Small intestine (tissue), 7 donors: ENCODE data around the gene PARD3. TPM values are rescaled to one million over a fixed set of nuclear protein-coding genes. Genes with fewer than 3 reads are reported as not detected.
"Not testable (repeated sequence)": the region's sequence is repeated elsewhere in the genome, so short reads cannot be mapped to it uniquely, and the experiment has no call there.

Source experiments
- DNase-seq, 2 donors: peaks; one replicate each; pipeline versions ENCODE4 v3.0.0 to v3.0.0-alpha.2; 2013
- FAIRE-seq: peaks from 2 replicates; lab custom pipeline; 2012; peaks lifted over from hg19 to GRCh38; lab: Jason Lieb, UNC
- H3K27ac ChIP-seq, 3 donors: one replicate each; pipeline ENCODE4 v1.5.1; 2013; ENCODE audit warnings: low read length in 2 of 3, mild to moderate bottlenecking in 2 of 3, control low read depth in 1 of 3, inconsistent platforms in 1 of 3, low read depth in 1 of 3, moderate library complexity in 1 of 3
- H3K27me3 ChIP-seq, 3 donors: one replicate each; pipeline ENCODE4 v1.6.1; 2013; ENCODE audit warnings: low read length in 3 of 3, inconsistent platforms in 1 of 3; ENCODE audit not compliant: control insufficient read depth in 3 of 3, insufficient read depth in 3 of 3
- H3K36me3 ChIP-seq, 3 donors: one replicate each; pipeline ENCODE4 v1.6.1; 2013; ENCODE audit warnings: low read length in 3 of 3, inconsistent platforms in 1 of 3, low read depth in 1 of 3, mild to moderate bottlenecking in 1 of 3, moderate library complexity in 1 of 3; ENCODE audit not compliant: control insufficient read depth in 3 of 3, insufficient read depth in 2 of 3
- H3K4me1 ChIP-seq, 3 donors: one replicate each; pipeline ENCODE4 v1.6.1; 2013; ENCODE audit warnings: low read length in 2 of 3, inconsistent platforms in 1 of 3, low read depth in 1 of 3, mild to moderate bottlenecking in 1 of 3, moderate library complexity in 1 of 3; ENCODE audit not compliant: control insufficient read depth in 3 of 3, insufficient read depth in 2 of 3
- H3K4me3 ChIP-seq, 3 donors: one replicate each; pipeline ENCODE4 v1.5.1; 2013; ENCODE audit warnings: low read length in 3 of 3, control low read depth in 1 of 3, inconsistent platforms in 1 of 3, low read depth in 1 of 3, mild to moderate bottlenecking in 1 of 3, moderate library complexity in 1 of 3
- H3K9me3 ChIP-seq, 2 donors: one replicate each; pipeline ENCODE4 v1.6.1; 2013; ENCODE audit warnings: low read depth in 1 of 2, low read length in 1 of 2; ENCODE audit not compliant: control insufficient read depth in 2 of 2, insufficient read depth in 1 of 2
- WGBS, 3 donors: extraction: QIAGEN DNeasy Blood & Tissue Kit; methylation state at CpG; one replicate each; pipeline ENCODE4 v1.1.7; 2013; 5-methylcytosine and 5-hydroxymethylcytosine counted together
- polyA plus RNA-seq, 4 donors: library from polyadenylated mRNA; stranded (reverse) in 3 of 4; unstranded in 1 of 4; fragments of 200-250 nt in 3 of 4; fragments of 120-200 nt in 1 of 4; gene quantifications; one replicate each; pipeline versions ENCODE4 v1.2.1 to v1.2.3, GENCODE V29; 2013
- donor health status: healthy with polysubstance abuse.
- donor health status: control.
- donor health status: control.
- donor health status: Bipolar disorder and iron deficiency.
- donor health status: healthy.

Gene PARD3
- polyA plus RNA-seq, 4 donors, result 14.3 to 24.3 (median 15.5) TPM

DNA sequence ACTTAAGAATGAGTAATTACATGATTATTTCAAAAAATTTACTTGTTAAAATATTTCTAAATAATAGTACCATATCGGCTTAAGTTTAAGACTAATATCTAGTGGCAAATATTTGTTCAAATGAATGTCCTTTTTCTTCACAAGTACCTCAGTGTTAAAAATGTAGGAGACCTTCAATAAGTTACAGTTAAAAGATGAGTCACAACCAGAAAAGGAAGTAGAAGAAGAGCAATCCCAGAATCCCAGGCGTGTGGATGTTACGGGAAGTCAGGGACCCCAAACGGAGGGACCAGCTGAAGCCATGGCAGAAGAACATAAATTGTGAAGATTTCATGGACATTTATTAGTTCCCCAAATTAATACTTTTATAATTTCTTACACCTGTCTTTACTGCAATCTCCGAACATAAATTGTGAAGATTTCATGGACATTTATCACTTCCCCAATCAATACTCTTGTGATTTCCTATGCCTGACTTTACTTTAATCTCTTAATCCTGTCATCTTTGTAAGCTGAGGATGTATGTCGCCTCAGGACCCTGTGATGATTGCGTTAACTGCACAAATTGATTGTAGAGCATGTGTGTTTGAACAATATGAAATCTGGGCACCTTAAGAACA, 388.4 kb downstream of the PARD3 start:
- H3K9me3 ChIP-seq, FAIRE-seq, H3K36me3 ChIP-seq, H3K27me3 ChIP-seq, H3K4me1 ChIP-seq, DNase-seq, H3K4me3 ChIP-seq, H3K27ac ChIP-seq: not testable (repeated sequence)
- 90 to 95% (median 92%) methylated on average over 7 of the region's 7 CpGs for WGBS, 3 donors

DNA sequence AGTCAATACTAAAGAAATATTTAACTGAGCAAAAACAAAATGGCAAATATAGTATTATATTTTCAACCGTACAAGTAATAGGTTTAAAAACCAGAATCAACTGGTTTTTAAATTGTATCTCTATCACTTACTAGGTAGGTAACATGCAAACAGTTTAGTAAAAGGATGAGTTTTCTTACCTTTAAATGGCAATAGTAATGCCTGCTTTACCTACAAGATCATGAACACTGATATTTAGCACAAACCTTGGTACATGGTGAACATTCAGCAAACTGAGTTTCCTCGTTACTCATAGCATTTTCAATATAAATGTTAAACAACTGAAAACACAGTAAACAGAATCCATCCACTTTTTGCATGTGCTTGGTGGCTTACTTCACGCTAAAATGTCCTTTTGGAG, 389.1 kb downstream of the PARD3 start:
- H3K4me1 ChIP-seq, result no peaks in the 10 kb centered on the region
- peaks cover 0 to 9% of the 10 kb centered on the region in 2 donors for H3K9me3 ChIP-seq
- no peaks in the 10 kb centered on the region for H3K27me3 ChIP-seq
- no peak for DNase-seq
- H3K27ac ChIP-seq, result no peak overlapping the region
- 59 to 63% (median 63%) methylated on average over 3 of the region's 3 CpGs for WGBS, 3 donors
- no peak overlapping the region for H3K4me3 ChIP-seq
- H3K36me3 ChIP-seq, result peaks cover 0 to 4% (median 0%) of the 10 kb centered on the region in 3 donors
- no peak for FAIRE-seq

DNA sequence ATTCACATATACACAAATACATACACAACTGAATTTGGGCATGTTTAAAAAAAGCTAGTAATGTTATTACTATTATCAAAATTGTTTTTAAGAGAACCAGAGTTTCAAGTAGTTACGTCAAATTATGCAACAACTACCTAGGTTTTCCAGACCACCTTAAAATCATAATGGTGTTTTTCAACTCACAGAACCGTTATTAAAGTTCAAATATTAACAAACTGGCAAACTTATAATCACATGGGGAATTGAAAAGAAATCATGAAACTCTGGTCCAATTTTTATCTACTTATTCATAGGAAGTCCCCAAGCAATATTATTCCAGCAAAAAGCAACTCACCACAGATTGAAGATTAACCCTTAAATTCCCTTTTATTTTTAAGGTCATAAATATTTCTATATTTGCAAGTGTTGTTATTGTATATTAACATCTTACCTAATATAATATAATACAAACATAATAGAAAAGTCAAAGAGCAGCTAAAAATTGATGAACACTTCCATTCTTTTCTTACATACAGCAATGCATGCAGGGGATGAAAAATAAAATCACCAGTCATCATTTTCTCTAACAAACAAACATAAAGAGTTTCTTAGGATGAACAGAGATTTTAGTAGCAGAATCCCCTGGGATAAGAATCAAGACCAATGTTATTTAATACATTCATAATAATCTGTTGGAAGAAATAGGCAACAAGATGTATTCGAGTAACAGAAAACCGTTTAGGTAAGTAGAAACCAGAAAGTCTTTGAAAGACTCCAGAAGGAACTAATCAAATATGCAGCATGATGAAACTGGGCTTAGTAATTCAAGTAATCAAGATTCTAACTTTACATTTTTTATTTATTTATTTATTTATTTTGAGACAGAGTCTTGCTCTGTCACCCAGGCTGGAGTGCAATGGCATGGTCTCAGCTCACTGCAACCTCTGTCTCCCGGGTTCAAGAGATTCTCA, 391.1 kb downstream of the PARD3 start:
- DNase-seq (no peak), FAIRE-seq (no peak)
- Histone ChIP-seq H3K9me3 (peaks cover 0 to 9% of the 10 kb centered on the region in 2 donors), H3K4me1 (no peaks in the 10 kb centered on the region), H3K27me3 (no peaks in the 10 kb centered on the region), H3K4me3 (no peak overlapping the region), H3K27ac (no peak overlapping the region), H3K36me3 (peaks cover 0 to 4% (median 0%) of the 10 kb centered on the region in 3 donors)
- WGBS, 3 donors, result 71 to 83% (median 78%) methylated on average over 5 of the region's 5 CpGs

- WGBS, 3 donors, result 0 to 48% (median 33%) methylated on average over 1 of the region's 1 CpG
- no peak overlapping the region for H3K27ac ChIP-seq
- H3K36me3 ChIP-seq, result no peaks in the 10 kb centered on the region
- FAIRE-seq (no peak), DNase-seq (no peak)
- H3K4me1 ChIP-seq, result no peaks in the 10 kb centered on the region
- H3K9me3 ChIP-seq, result no peaks in the 10 kb centered on the region
- H3K27me3 ChIP-seq, result no peaks in the 10 kb centered on the region
- H3K4me3 ChIP-seq, result no peak overlapping the region
Measured at GRCh38 chr10:34420795-34421194, 394.3 kb downstream of the PARD3 start.

GRCh38 chr10:34420273-34420672, 394.8 kb downstream of the PARD3 start:
- H3K4me1 ChIP-seq, result no peaks in the 10 kb centered on the region
- H3K4me3 ChIP-seq, result no peak overlapping the region
- DNase-seq, result no peak
- no peaks in the 10 kb centered on the region for H3K36me3 ChIP-seq
- FAIRE-seq, result no peak
- H3K9me3 ChIP-seq, result no peaks in the 10 kb centered on the region
- no peak overlapping the region for H3K27ac ChIP-seq
- H3K27me3 ChIP-seq, result no peaks in the 10 kb centered on the region
- WGBS, 3 donors, result 85 to 92% (median 90%) methylated on average over 3 of the region's 3 CpGs

DNA sequence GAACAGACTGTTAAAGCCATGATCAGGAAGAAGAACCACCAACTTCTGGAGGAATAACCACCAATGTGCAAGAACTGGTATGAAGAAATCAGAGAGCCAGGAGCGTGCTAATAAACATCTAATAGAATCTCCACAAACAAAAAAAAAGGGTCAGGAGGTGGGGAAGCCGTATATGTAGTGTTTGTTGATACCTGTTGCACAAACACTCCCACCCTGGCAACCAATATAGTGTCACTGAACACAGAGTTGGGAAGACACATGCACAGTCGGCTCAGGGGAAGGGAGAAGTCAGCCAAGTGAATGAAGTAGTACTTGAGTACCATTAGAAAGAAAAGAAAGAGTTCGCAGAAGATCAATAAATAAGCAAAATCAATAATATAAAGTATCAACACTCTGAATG, 400.1 kb downstream of the PARD3 start:
- no peaks in the 10 kb centered on the region for H3K4me1 ChIP-seq
- FAIRE-seq (no peak), DNase-seq (no peak)
- no peaks in the 10 kb centered on the region for H3K36me3 ChIP-seq
- no peak overlapping the region for H3K27ac ChIP-seq
- no peak overlapping the region for H3K4me3 ChIP-seq
- 82 to 90% (median 86%) methylated on average over 4 of the region's 4 CpGs for WGBS, 3 donors
- H3K27me3 ChIP-seq, result no peaks in the 10 kb centered on the region
- no peaks in the 10 kb centered on the region for H3K9me3 ChIP-seq

DNA sequence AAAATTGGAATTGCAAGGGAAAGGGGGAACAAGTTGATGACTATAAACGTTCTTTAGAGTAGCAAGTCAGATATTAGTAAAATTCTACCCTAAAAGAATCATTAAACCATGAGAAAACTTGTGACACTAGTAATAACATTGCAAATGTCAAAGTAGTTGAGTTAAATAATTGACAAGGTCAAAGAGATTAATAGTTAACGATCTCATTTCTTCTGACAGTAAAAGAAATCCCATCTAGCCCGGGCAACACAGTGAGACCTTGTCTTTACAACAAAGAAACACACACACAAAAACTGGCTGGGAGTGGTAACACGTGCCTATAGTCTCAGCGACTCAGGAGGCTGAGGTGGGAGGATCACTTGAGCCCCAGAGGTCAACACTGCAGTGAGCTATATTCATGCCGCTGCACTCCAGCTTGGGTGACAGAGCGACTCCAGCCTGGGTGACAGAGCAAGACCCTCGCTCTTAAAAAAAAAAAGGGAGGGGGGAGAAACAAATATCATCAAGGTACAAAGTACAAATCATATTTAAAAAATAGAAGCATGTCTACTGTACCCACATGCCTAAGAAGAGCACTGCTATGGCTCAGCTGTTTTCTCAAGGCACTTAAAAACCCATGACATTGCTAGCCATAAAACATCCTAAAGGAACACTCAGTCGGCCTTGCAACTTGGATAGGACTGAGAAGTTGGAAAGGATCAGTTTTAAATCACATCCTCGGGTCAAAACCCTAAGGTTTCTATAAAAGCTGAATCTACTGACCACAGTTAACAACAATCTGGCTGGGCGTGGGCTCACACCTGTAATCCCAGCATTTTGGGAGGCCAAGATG, 401.1 kb downstream of the PARD3 start:
- WGBS, 3 donors, result 71 to 83% (median 72%) methylated on average over 11 of the region's 11 CpGs
- DNase-seq (no peak), FAIRE-seq (no peak)

DNA sequence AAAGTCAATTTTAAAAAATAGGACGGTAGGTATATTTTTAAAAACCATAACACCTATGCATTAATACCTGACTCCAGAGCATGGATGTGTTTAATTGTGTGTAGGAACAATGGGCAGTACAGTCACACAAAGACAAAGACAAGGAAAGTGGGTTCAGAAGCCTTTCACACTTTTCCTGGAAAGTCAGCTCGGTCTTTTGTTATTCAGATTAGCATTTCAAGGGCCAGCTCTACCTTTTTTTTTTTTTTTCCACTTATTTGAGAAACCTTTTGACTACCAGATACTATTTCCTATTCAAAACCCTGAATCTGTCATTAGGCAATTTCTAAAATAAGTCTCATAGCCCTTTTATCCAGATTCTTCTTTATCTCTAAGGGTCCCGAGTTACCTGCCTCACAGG, 401.9 kb downstream of the PARD3 start:
- no peak overlapping the region for H3K27ac ChIP-seq
- H3K4me1 ChIP-seq, result no peaks in the 10 kb centered on the region
- 85 to 90% (median 86%) methylated on average over 3 of the region's 3 CpGs for WGBS, 3 donors
- H3K4me3 ChIP-seq, result no peak overlapping the region
- H3K27me3 ChIP-seq, result no peaks in the 10 kb centered on the region
- FAIRE-seq, result no peak
- no peaks in the 10 kb centered on the region for H3K9me3 ChIP-seq
- no peaks in the 10 kb centered on the region for H3K36me3 ChIP-seq
- no peak for DNase-seq

More for the DNA sequence above, 401.1 kb downstream of the PARD3 start:
- no peak overlapping the region for H3K27ac ChIP-seq
- no peaks in the 10 kb centered on the region for H3K27me3 ChIP-seq
- no peaks in the 10 kb centered on the region for H3K36me3 ChIP-seq
- no peak overlapping the region for H3K4me3 ChIP-seq
- no peaks in the 10 kb centered on the region for H3K4me1 ChIP-seq
- no peaks in the 10 kb centered on the region for H3K9me3 ChIP-seq
